SK-N-SH (cell line): ENCODE data around the gene FKBP9.

Experiments used
- GATA2 ChIP-seq: sonication (generic); formaldehyde crosslinking; IDR thresholded peaks from 2 replicates; pipeline ENCODE4 v1.5.0; 2020; ENCODE audit warnings: mild to moderate bottlenecking, missing genetic modification reagents
- SIN3A ChIP-seq: IDR thresholded peaks from 2 replicates; pipeline ENCODE4 v1.6.1; 2012; ENCODE audit warnings: low read depth, mild to moderate bottlenecking, low read length, moderate library complexity, borderline replicate concordance
- TF ChIP-seq, protein P1 (sequence below): fragments of 200-600 bp; sonication (generic); IDR thresholded peaks from 2 replicates; pipeline ENCODE4 v1.6.1; 2017; ENCODE audit warnings: antibody characterized with exemption, mild to moderate bottlenecking, moderate library complexity

DNA sequence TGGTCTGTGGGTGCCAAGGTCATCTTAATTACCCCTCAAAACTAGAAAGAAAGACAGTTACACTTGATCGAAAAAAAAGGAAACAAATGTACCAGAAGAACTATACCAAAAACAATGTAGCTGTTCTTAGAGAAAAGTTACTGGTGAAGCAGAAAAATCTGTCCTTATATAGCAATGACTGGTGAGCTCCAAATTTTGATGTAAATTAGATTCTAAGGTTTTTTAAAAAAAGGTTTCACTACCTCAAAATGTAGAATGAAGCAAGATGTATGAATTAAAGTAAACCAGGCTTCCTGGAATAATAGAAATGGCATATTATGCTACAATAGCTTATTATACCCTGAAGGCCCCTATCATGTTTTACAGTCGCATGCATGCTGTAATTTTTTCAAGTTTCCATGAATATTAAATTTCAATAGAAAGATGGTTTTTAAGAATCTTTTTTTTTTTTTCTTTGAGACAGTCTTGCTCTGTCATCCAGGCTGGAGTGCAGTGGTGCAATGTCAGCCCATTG, 28.4 kb upstream of the FKBP9 start:
- TF ChIP-seq, protein P1, sequence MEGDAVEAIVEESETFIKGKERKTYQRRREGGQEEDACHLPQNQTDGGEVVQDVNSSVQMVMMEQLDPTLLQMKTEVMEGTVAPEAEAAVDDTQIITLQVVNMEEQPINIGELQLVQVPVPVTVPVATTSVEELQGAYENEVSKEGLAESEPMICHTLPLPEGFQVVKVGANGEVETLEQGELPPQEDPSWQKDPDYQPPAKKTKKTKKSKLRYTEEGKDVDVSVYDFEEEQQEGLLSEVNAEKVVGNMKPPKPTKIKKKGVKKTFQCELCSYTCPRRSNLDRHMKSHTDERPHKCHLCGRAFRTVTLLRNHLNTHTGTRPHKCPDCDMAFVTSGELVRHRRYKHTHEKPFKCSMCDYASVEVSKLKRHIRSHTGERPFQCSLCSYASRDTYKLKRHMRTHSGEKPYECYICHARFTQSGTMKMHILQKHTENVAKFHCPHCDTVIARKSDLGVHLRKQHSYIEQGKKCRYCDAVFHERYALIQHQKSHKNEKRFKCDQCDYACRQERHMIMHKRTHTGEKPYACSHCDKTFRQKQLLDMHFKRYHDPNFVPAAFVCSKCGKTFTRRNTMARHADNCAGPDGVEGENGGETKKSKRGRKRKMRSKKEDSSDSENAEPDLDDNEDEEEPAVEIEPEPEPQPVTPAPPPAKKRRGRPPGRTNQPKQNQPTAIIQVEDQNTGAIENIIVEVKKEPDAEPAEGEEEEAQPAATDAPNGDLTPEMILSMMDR = no peak
- TF ChIP-seq SIN3A = no peak
- TF ChIP-seq GATA2 (CRISPR knock-in tag) = no peak
